Smooth muscle cell (in vitro differentiated cells): ENCODE data around the gene HARS1. TPM values are rescaled to one million over a fixed set of nuclear protein-coding genes. Genes with fewer than 3 reads are reported as not detected.
"Not testable (repeated sequence)": the region's sequence is repeated elsewhere in the genome, so short reads cannot be mapped to it uniquely, and the experiment has no call there.

Experiments used
- DNase-seq: peaks from one replicate; lab custom pipeline; 2025; ENCODE audit not compliant: unreplicated experiment; lab: John Stamatoyannopoulos, UW
- H2AFZ ChIP-seq: fragments of 200-600 bp; sonication (generic); 2 replicates; pipeline ENCODE4 v1.6.0; 2016; ENCODE audit warnings: antibody characterized with exemption, low read depth, mild to moderate bottlenecking
- H3F3A ChIP-seq: fragments of 200-600 bp; sonication (generic); 2 replicates; pipeline ENCODE4 v1.6.0; 2017; ENCODE audit warnings: antibody characterized with exemption, low read depth
- H3K27ac ChIP-seq: fragments of 200-600 bp; sonication (generic); 2 replicates; pipeline ENCODE4 v1.5.1; 2016; ENCODE audit warnings: low read depth, mild to moderate bottlenecking
- H3K27me3 ChIP-seq: fragments of 200-600 bp; sonication (generic); 2 replicates; pipeline ENCODE4 v1.6.1; 2016; ENCODE audit warnings: low read depth, mild to moderate bottlenecking
- H3K36me3 ChIP-seq: fragments of 200-600 bp; sonication (generic); 2 replicates; pipeline ENCODE4 v1.5.1; 2016; ENCODE audit warnings: low read depth
- H3K4me1 ChIP-seq: fragments of 200-600 bp; sonication (generic); 2 replicates; pipeline ENCODE4 v1.5.1; 2016; ENCODE audit warnings: low read depth
- H3K4me2 ChIP-seq: fragments of 200-600 bp; sonication (generic); 2 replicates; pipeline ENCODE4 v1.6.0; 2016; ENCODE audit warnings: mild to moderate bottlenecking
- H3K4me3 ChIP-seq: fragments of 200-600 bp; sonication (generic); 2 replicates; pipeline ENCODE4 v1.5.1; 2016; ENCODE audit warnings: mild to moderate bottlenecking
- H3K79me2 ChIP-seq: fragments of 200-600 bp; sonication (generic); 2 replicates; pipeline ENCODE4 v1.6.0; 2016; ENCODE audit warnings: low read depth, mild to moderate bottlenecking
- H3K9ac ChIP-seq: fragments of 200-600 bp; sonication (generic); 2 replicates; pipeline ENCODE4 v1.6.0; 2016; ENCODE audit warnings: low read depth
- H3K9me3 ChIP-seq: fragments of 200-600 bp; sonication (generic); replicated peaks from 2 replicates; pipeline ENCODE4 v1.5.1; 2016; ENCODE audit warnings: low read depth
- H4K20me1 ChIP-seq: fragments of 200-600 bp; sonication (generic); 2 replicates; pipeline ENCODE4 v1.6.0; 2016; ENCODE audit warnings: low read depth
- WGBS: methylation state at CpG from one replicate; pipeline ENCODE4 v1.1.7; 2016; ENCODE audit warnings: low lambda C conversion rate; 5-methylcytosine and 5-hydroxymethylcytosine counted together
- microRNA-seq: library from miRNA; unstranded; fragments of <30 nt; microRNA quantifications from one replicate; pipeline ENCODE4, GENCODE V29; 2016; ENCODE audit warnings: borderline number of aligned reads
- polyA plus RNA-seq: library from polyadenylated mRNA; unstranded; fragments of >200 nt; fragmentation: Nextera tagmentation; extraction: Ambion mirVana; gene quantifications from 2 replicates; pipeline ENCODE4 v1.2.1, GENCODE V29; 2016
- small RNA-seq: library from RNA; depleted of rRNA; stranded (forward); fragments of <200 nt; gene quantifications from one replicate; pipeline ENCODE3, GENCODE V24; 2014
- total RNA-seq: library from RNA; depleted of rRNA; stranded (reverse); fragments of >200 nt; gene quantifications from 2 replicates; pipeline ENCODE4 v1.2.3, GENCODE V29; 2014
- TF ChIP-seq, protein P1 (sequence below): fragments of 200-600 bp; sonication (generic); IDR thresholded peaks from 2 replicates; pipeline ENCODE4 v1.5.1; 2017; ENCODE audit warnings: borderline replicate concordance, mild to moderate bottlenecking, antibody characterized with exemption; ENCODE audit not compliant: insufficient read depth, poor library complexity, severe bottlenecking

The HARS1 gene
- total and polyA plus RNA-seq, 2 experiments from 2014 or later: 29.4 to 72.1 TPM

DNA sequence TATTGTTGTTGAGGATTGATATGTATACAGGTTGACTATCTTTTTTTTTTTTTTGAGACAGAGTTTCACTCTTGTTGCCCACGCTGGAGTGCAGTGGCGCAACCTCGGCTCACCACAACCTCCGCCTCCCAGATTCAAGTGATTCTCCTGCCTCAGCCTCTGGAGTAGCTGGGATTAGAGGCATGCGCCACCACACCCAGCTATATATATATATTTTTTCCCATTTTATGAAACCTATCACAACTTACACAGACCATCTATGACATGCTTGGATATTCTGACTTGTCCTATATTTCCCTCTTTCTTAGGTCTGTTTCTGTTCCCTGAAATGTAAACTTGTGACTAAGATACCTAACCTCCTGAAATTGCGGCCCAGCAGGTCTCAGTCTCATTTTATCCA, 63.2 kb downstream of the HARS1 start:
- TF ChIP-seq, protein P1, sequence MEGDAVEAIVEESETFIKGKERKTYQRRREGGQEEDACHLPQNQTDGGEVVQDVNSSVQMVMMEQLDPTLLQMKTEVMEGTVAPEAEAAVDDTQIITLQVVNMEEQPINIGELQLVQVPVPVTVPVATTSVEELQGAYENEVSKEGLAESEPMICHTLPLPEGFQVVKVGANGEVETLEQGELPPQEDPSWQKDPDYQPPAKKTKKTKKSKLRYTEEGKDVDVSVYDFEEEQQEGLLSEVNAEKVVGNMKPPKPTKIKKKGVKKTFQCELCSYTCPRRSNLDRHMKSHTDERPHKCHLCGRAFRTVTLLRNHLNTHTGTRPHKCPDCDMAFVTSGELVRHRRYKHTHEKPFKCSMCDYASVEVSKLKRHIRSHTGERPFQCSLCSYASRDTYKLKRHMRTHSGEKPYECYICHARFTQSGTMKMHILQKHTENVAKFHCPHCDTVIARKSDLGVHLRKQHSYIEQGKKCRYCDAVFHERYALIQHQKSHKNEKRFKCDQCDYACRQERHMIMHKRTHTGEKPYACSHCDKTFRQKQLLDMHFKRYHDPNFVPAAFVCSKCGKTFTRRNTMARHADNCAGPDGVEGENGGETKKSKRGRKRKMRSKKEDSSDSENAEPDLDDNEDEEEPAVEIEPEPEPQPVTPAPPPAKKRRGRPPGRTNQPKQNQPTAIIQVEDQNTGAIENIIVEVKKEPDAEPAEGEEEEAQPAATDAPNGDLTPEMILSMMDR: no peak
- Histone ChIP-seq H3F3A (no peaks in the 10 kb centered on the region), H3K79me2 (no peaks in the 10 kb centered on the region), H3K27ac (no peak overlapping the region), H3K9me3 (peaks cover 14% of the 10 kb centered on the region), H3K36me3 (no peaks in the 10 kb centered on the region), H3K27me3 (no peaks in the 10 kb centered on the region), H2AFZ (no peak overlapping the region), H4K20me1 (no peaks in the 10 kb centered on the region), H3K9ac (no peak overlapping the region), H3K4me2 (no peak overlapping the region), H3K4me1 (no peaks in the 10 kb centered on the region), H3K4me3 (no peak overlapping the region)
- WGBS: 84% methylated on average over 6 of the region's 6 CpGs
- DNase-seq: no peak

DNA sequence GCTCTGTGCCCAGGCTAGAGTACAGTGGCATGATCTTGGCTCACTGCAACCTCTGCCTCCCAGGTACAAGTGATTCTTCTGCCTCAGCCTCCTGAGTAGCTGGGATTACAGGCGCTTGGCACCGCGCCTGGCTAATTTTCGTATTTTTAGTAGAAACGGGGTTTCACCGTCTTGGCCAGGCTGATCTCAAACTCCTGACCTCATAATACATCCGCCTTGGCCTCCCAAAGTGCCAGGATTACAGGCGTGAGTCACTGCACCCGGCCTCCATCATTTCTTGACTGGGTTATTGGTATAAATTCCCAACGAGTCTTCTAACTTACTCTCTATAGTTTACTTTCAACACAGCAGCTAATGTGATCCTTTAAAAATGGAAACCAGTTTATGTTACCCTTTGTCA, 66.3 kb downstream of the HARS1 start:
- peaks cover 14% of the 10 kb centered on the region for H3K9me3 ChIP-seq
- H3F3A ChIP-seq, H3K9ac ChIP-seq, H3K27ac ChIP-seq, H2AFZ ChIP-seq, H3K4me3 ChIP-seq, H3K36me3 ChIP-seq, H4K20me1 ChIP-seq, H3K4me1 ChIP-seq, H3K27me3 ChIP-seq, DNase-seq, H3K79me2 ChIP-seq, H3K4me2 ChIP-seq: not testable (repeated sequence)
- WGBS: 90% methylated on average over 10 of the region's 10 CpGs

Small RNA genes within 50 kb of the gene (microRNA-seq; reads per million reads assigned to microRNA genes)
- not detected for gene MIR3655

Small RNA genes within 50 kb of the gene (small RNA-seq; reads per million reads assigned to genes)
- 82.2 reads per million, percentile 98 among the genes with 10 or more reads in this experiment for gene VTRNA1-1
- gene VTRNA1-2: 37.4 reads per million, percentile 94 among the genes with 10 or more reads in this experiment
- gene VTRNA1-3: 2.5 reads per million, percentile 49 among the genes with 10 or more reads in this experiment

Other genes with a start within 250 kb of the HARS1 start
- not detected in 2 replicates for gene EIF4EBP3, start 143.7 kb downstream of the HARS1 start, total RNA-seq
- 3.4 and 4.1 TPM in 2 replicates for gene EIF4EBP3, start 143.7 kb downstream of the HARS1 start, polyA plus RNA-seq
- 44.6 and 61.4 TPM in 2 replicates for gene SRA1, start 133.9 kb downstream of the HARS1 start, total RNA-seq
- 144 and 146 TPM in 2 replicates for gene SRA1, start 133.9 kb downstream of the HARS1 start, polyA plus RNA-seq
- gene APBB3, start 126.8 kb downstream of the HARS1 start, total RNA-seq: 11.5 and 19.0 TPM in 2 replicates
- gene APBB3, start 126.8 kb downstream of the HARS1 start, polyA plus RNA-seq: 18.8 and 28.3 TPM in 2 replicates
- gene SLC35A4, start 126.5 kb downstream of the HARS1 start, total RNA-seq: 38.1 and 42.7 TPM in 2 replicates
- gene SLC35A4, start 126.5 kb downstream of the HARS1 start, polyA plus RNA-seq: 75.4 and 82.9 TPM in 2 replicates
- 0.54 TPM in 1 of 2 replicates, not detected in the other for gene CD14, start 58.2 kb downstream of the HARS1 start, total RNA-seq
- 0.09 and 0.69 TPM in 2 replicates for gene CD14, start 58.2 kb downstream of the HARS1 start, polyA plus RNA-seq
- 3.3 and 11.4 TPM in 2 replicates for gene TMCO6, start 51.9 kb downstream of the HARS1 start, total RNA-seq
- 4.4 and 5.9 TPM in 2 replicates for gene TMCO6, start 51.9 kb downstream of the HARS1 start, polyA plus RNA-seq
- gene NDUFA2, start 43.7 kb downstream of the HARS1 start, total RNA-seq: 24.3 and 63.0 TPM in 2 replicates
- gene NDUFA2, start 43.7 kb downstream of the HARS1 start, polyA plus RNA-seq: 120 and 126 TPM in 2 replicates
- 85.1 and 87.5 TPM in 2 replicates for gene IK, start 43.5 kb downstream of the HARS1 start, total RNA-seq
- 77.6 and 79.3 TPM in 2 replicates for gene IK, start 43.5 kb downstream of the HARS1 start, polyA plus RNA-seq
- gene WDR55, start 26.5 kb downstream of the HARS1 start, total RNA-seq: 11.2 and 14.2 TPM in 2 replicates
- 20.6 and 23.6 TPM in 2 replicates for gene WDR55, start 26.5 kb downstream of the HARS1 start, polyA plus RNA-seq
- 0.27 and 2.2 TPM in 2 replicates for gene DND1, start 17.8 kb downstream of the HARS1 start, total RNA-seq
- 0.31 and 0.64 TPM in 2 replicates for gene DND1, start 17.8 kb downstream of the HARS1 start, polyA plus RNA-seq
- 15.3 and 19.3 TPM in 2 replicates for gene HARS2, start 85 bp upstream of the HARS1 start, total RNA-seq
- gene HARS2, start 85 bp upstream of the HARS1 start, polyA plus RNA-seq: 24.3 and 25.7 TPM in 2 replicates
- gene ZMAT2, start 9.1 kb upstream of the HARS1 start, total RNA-seq: 32.9 and 39.7 TPM in 2 replicates
- 34.6 and 37.2 TPM in 2 replicates for gene ZMAT2, start 9.1 kb upstream of the HARS1 start, polyA plus RNA-seq
- 0.04 TPM in 1 of 2 replicates, not detected in the other for gene PCDHA1, start 94.8 kb upstream of the HARS1 start, total RNA-seq
- not detected in 2 replicates for gene PCDHA1, start 94.8 kb upstream of the HARS1 start, polyA plus RNA-seq
- 3.0 and 4.7 TPM in 2 replicates for gene PCDHA2, start 103.5 kb upstream of the HARS1 start, total RNA-seq
- gene PCDHA2, start 103.5 kb upstream of the HARS1 start, polyA plus RNA-seq: 2.5 and 2.7 TPM in 2 replicates
- 3.2 and 3.9 TPM in 2 replicates for gene PCDHA3, start 109.7 kb upstream of the HARS1 start, total RNA-seq
- 0.47 and 0.89 TPM in 2 replicates for gene PCDHA3, start 109.7 kb upstream of the HARS1 start, polyA plus RNA-seq
- 7.1 and 10.8 TPM in 2 replicates for gene PCDHA4, start 115.7 kb upstream of the HARS1 start, total RNA-seq
- 4.1 and 5.0 TPM in 2 replicates for gene PCDHA4, start 115.7 kb upstream of the HARS1 start, polyA plus RNA-seq
- 0.31 and 1.7 TPM in 2 replicates for gene PCDHA5, start 130.2 kb upstream of the HARS1 start, total RNA-seq
- gene PCDHA5, start 130.2 kb upstream of the HARS1 start, polyA plus RNA-seq: 0.05 and 0.14 TPM in 2 replicates
- 1.2 and 2.4 TPM in 2 replicates for gene PCDHA6, start 136.6 kb upstream of the HARS1 start, total RNA-seq
- 0.17 and 0.22 TPM in 2 replicates for gene PCDHA6, start 136.6 kb upstream of the HARS1 start, polyA plus RNA-seq
- 2.4 and 3.1 TPM in 2 replicates for gene PCDHA7, start 142.9 kb upstream of the HARS1 start, total RNA-seq
- 0.37 and 1.0 TPM in 2 replicates for gene PCDHA7, start 142.9 kb upstream of the HARS1 start, polyA plus RNA-seq
- 0.40 and 0.94 TPM in 2 replicates for gene PCDHA8, start 149.8 kb upstream of the HARS1 start, total RNA-seq
- gene PCDHA8, start 149.8 kb upstream of the HARS1 start, polyA plus RNA-seq: 0.40 and 0.45 TPM in 2 replicates
- gene PCDHA9, start 157.0 kb upstream of the HARS1 start, total RNA-seq: 1.7 and 2.1 TPM in 2 replicates
- 0.27 and 0.43 TPM in 2 replicates for gene PCDHA9, start 157.0 kb upstream of the HARS1 start, polyA plus RNA-seq
- gene PCDHA10, start 164.5 kb upstream of the HARS1 start, total RNA-seq: 16.1 and 19.6 TPM in 2 replicates
- 9.0 and 10.1 TPM in 2 replicates for gene PCDHA10, start 164.5 kb upstream of the HARS1 start, polyA plus RNA-seq
- 2.1 and 3.8 TPM in 2 replicates for gene PCDHA11, start 177.6 kb upstream of the HARS1 start, total RNA-seq
- gene PCDHA11, start 177.6 kb upstream of the HARS1 start, polyA plus RNA-seq: 1.6 and 3.0 TPM in 2 replicates
- 7.3 and 9.6 TPM in 2 replicates for gene PCDHA12, start 183.9 kb upstream of the HARS1 start, total RNA-seq
- gene PCDHA12, start 183.9 kb upstream of the HARS1 start, polyA plus RNA-seq: 2.2 and 2.9 TPM in 2 replicates
- gene PCDHA13, start 190.8 kb upstream of the HARS1 start, total RNA-seq: 0.99 and 2.5 TPM in 2 replicates
- 0.30 and 1.3 TPM in 2 replicates for gene PCDHA13, start 190.8 kb upstream of the HARS1 start, polyA plus RNA-seq
- 5.6 and 9.3 TPM in 2 replicates for gene PCDHAC1, start 234.9 kb upstream of the HARS1 start, total RNA-seq
- 0.13 and 0.97 TPM in 2 replicates for gene PCDHAC1, start 234.9 kb upstream of the HARS1 start, polyA plus RNA-seq